HFFc6 (cell line): ENCODE measurements around the gene ARAP1. TPM values are rescaled to one million over a fixed set of nuclear protein-coding genes. Genes with fewer than 3 reads are reported as not detected.

ENCODE experiments used
- DNase-seq: peaks from one replicate; pipeline ENCODE4 v3.0.0-alpha.2; 2018
- H3K27ac Mint-ChIP-seq: 2 replicates; pipeline ENCODE4 v1.8.0; 2020; ENCODE audit warnings: mild to moderate bottlenecking, mixed read lengths
- H3K27me3 Mint-ChIP-seq: 2 replicates; pipeline ENCODE4 v1.8.0; 2021; ENCODE audit warnings: mild to moderate bottlenecking, moderate library complexity, mixed read lengths; ENCODE audit not compliant: insufficient read depth
- H3K36me3 Mint-ChIP-seq: 2 replicates; pipeline ENCODE4 v1.8.0; 2021; ENCODE audit warnings: low read depth, mixed read lengths
- H3K4me1 Mint-ChIP-seq: 2 replicates; pipeline ENCODE4 v1.8.0; 2020; ENCODE audit warnings: low read depth, mixed read lengths
- H3K4me3 Mint-ChIP-seq: 2 replicates; pipeline ENCODE4 v1.8.0; 2020; ENCODE audit warnings: mild to moderate bottlenecking, moderate library complexity, mixed read lengths
- H3K9me3 Mint-ChIP-seq: 2 replicates; pipeline ENCODE4 v1.8.0; 2020; ENCODE audit warnings: mild to moderate bottlenecking, mixed read lengths
- total RNA-seq, 6 experiments: library from RNA; stranded (reverse); fragmentation: NEBNext Ultra II Directional; extraction: Animal tissue kit (Norgen Biotek cat#: 25700); gene quantifications; 2 replicates in 1 of 6; 3 replicates in 5 of 6; pipeline ENCODE4 v1.2.3, GENCODE V29; 2021
- TF ChIP-seq, protein P1 (sequence below): fragments of 200-600 bp; sonication (generic); IDR thresholded peaks from 2 replicates; pipeline ENCODE4 v1.5.0; 2021; ENCODE audit warnings: antibody characterized with exemption, mild to moderate bottlenecking

ARAP1 gene
- total RNA-seq, 6 experiments from 2014 or later = 42.5 to 49.0 (median 46.8) TPM

- no peak for DNase-seq
- Mint-ChIP-seq H3K27me3 (peaks cover 62% of the 10 kb centered on the region), H3K36me3 (no peaks in the 10 kb centered on the region; the same call in 1 of the 2 replicates), H3K27ac (no peak overlapping the region), H3K4me3 (no peak overlapping the region), H3K9me3 (no peaks in the 10 kb centered on the region), H3K4me1 (no peaks in the 10 kb centered on the region)
- TF ChIP-seq, protein P1, sequence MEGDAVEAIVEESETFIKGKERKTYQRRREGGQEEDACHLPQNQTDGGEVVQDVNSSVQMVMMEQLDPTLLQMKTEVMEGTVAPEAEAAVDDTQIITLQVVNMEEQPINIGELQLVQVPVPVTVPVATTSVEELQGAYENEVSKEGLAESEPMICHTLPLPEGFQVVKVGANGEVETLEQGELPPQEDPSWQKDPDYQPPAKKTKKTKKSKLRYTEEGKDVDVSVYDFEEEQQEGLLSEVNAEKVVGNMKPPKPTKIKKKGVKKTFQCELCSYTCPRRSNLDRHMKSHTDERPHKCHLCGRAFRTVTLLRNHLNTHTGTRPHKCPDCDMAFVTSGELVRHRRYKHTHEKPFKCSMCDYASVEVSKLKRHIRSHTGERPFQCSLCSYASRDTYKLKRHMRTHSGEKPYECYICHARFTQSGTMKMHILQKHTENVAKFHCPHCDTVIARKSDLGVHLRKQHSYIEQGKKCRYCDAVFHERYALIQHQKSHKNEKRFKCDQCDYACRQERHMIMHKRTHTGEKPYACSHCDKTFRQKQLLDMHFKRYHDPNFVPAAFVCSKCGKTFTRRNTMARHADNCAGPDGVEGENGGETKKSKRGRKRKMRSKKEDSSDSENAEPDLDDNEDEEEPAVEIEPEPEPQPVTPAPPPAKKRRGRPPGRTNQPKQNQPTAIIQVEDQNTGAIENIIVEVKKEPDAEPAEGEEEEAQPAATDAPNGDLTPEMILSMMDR = no peak
Observed at GRCh38 chr11:72678524-72678923, 73.7 kb downstream of the ARAP1 start.

DNA sequence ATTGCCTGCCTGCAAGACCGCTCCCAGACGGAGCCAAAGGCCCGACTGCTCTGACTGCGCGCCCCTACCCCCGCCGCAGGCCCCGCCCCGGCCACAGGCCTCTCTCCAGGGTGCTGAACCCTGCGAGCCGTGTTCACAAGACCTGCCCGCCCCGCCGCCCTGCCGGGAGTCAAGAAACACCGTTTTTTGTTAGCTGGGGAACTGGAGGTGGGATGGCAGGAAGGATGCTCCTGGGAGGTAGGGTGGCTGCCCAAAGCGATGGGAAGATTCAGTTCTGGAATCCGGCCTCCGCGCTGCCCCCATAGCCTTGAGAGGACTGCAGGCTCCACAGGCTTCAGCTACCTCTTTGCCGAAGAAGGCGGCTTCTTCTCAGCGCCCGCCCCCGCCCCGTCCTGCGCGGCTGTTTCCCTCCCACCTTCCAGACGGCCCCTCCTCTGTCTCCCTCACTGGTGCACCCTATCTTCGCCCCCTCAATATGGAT is 75.3 kb downstream of the ARAP1 start:
- Mint-ChIP-seq H3K36me3 (no peaks in the 10 kb centered on the region; the same call in 1 of the 2 replicates), H3K27ac (no peak overlapping the region), H3K9me3 (no peaks in the 10 kb centered on the region), H3K4me1 (no peaks in the 10 kb centered on the region), H3K4me3 (no peak overlapping the region), H3K27me3 (peaks cover 67% of the 10 kb centered on the region)
- TF ChIP-seq, protein P1 = no peak
- peak; percentile 10 for DNase-seq

- no peaks in the 10 kb centered on the region for H3K4me1 Mint-ChIP-seq
- H3K27me3 Mint-ChIP-seq = peaks cover 76% of the 10 kb centered on the region
- DNase-seq = no peak
- H3K4me3 Mint-ChIP-seq = no peak overlapping the region
- no peaks in the 10 kb centered on the region for H3K9me3 Mint-ChIP-seq
- TF ChIP-seq, protein P1 = no peak
- no peak overlapping the region for H3K27ac Mint-ChIP-seq
- H3K36me3 Mint-ChIP-seq = no peaks in the 10 kb centered on the region; the same call in 1 of the 2 replicates
Observed at GRCh38 chr11:72675221-72675620, 77.0 kb downstream of the ARAP1 start.

DNA sequence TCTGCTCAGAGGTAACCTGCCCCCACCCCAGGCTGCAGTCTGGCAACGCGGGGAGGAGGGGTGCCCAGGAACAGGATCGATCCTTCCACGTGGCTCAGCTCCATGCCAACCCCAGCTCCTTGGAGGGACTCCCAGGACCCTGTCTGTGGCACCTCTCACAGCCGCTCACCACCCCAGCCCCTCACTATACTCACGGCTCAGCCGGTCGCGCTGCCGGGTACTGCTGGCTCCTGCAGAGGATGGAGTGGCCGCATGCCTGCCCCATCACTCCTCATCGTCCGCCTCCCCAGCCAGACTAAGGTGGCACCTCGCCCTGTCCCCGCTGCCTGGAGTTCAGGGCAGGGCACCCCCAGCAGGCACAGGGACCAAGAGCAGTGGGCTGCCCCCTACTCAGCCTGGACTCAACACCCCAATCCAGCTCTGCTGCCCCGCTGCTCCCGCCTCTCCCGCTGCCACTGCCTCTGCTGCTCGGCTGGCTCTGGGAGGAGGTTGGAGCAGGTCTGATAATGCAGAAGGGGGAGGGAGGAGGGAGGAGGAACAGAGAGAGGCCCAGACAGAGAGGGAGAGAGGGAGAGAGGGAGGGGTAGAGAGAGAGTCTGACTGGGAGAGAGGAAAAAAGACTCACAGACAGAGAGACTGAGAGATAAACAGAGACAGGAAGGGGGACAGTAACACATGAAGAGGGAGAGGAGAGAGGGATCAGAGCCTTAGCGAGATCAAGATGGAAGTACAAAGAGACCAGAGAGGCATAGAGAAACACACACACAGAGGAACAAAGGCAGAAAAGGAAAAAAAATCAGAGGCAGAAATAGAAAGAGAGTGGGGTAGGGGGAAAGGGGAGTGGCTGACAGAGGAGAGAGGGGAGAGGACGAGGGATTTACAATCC is 78.0 kb downstream of the ARAP1 start, which contains the start of gene PDE2A:
Gene PDE2A (minus strand): TSS at position 480 of the 886 bp plus-strand sequence. CDS start 215 bp downstream, at position 265.
- Mint-ChIP-seq H3K4me1 (no peaks in the 10 kb centered on the region), H3K4me3 (no peak within 1 kb of the TSS), H3K27ac (no peak within 1 kb of the TSS), H3K27me3 (peaks cover 71% of the 10 kb centered on the region), H3K36me3 (no peaks in the 10 kb centered on the region; the same call in 1 of the 2 replicates), H3K9me3 (no peaks in the 10 kb centered on the region)
- TF ChIP-seq, protein P1 = no peak
- no peak for DNase-seq

GRCh38 chr11:72673284-72673942 is 78.8 kb downstream of the ARAP1 start:
- Mint-ChIP-seq H3K4me3 (no peak overlapping the region), H3K27me3 (peaks cover 71% of the 10 kb centered on the region), H3K4me1 (no peaks in the 10 kb centered on the region)

More at GRCh38 chr11:72673284-72673942, 78.8 kb downstream of the ARAP1 start:
- TF ChIP-seq, protein P1 = no peak
- Mint-ChIP-seq H3K9me3 (no peaks in the 10 kb centered on the region), H3K36me3 (no peaks in the 10 kb centered on the region; the same call in 1 of the 2 replicates), H3K27ac (no peak overlapping the region)
- DNase-seq = no peak
